NCI-H2171 treated with DMSO at 0.1 percent for 48 hours (cell line): ENCODE measurements around the gene GOLGA6L10.
"Not testable (repeated sequence)": the region's sequence is repeated elsewhere in the genome, so short reads cannot be mapped to it uniquely, and the experiment has no call there.

Source experiments
- DNase-seq: peaks from one replicate; lab custom pipeline; 2025; lab: John Stamatoyannopoulos, UW

GOLGA6L10 gene

DNA sequence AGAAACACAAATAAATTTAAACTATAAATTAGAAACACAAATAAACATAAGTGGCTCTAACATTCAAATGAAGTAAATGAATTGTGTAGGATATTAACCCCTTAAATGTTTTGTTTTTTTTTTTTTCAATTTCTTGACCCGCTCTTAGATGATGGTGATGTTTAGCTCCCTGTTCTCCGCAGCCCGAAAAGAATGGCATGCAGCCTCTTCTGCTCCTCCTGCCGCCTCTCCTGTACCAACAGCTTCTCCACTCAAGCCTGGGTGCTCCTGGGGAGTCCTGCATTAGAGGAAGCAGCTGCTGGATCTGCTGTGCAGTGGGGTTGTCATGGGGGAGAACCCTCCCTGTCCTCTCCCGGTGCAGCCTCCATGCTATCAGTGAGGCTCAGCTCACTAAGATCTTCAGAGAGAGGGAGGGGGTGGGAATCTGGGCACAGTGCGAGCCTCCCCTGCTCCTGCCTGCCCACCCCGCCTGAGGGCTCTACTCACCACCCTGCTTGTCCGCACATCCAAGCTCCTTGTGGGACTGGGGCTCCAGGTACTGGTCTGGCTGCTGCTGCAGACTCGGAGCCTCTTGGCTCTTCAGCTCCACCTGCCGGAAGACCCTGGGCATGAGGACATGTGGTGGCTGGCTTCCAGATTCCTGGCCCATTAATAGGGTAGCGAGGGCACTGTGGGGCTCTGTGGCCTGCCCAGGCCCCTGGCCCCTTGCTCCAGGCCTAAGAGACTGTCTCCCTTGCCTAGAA is 6.5 kb downstream of the GOLGA6L10 start:
- not testable (repeated sequence) for DNase-seq

DNA sequence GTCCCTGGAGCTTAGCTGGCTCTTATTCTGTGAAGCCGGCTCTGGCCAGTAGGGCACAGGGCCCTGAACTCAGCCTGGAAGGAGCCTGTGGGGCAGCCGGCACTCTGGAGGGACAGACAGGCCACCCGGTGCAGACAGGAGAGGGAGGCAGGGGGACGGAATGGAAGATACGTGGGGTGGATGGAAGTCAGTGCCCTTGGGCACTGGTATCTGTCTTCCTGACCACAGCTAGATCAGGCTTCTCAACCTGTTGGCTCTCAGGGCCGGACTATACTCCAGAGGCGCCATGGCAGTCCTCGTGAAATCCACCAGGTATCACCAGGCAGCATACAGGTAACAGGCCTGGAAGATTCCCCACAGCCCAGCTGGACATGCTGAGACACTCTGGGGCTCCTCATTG is 10.7 kb downstream of the GOLGA6L10 start:
- not testable (repeated sequence) for DNase-seq

- DNase-seq = not testable (repeated sequence)
Measured at GRCh38 chr15:82338053-82338452, 11.2 kb downstream of the GOLGA6L10 start.

- not testable (repeated sequence) for DNase-seq
Measured at GRCh38 chr15:82337051-82337450, 12.2 kb downstream of the GOLGA6L10 start.

DNA sequence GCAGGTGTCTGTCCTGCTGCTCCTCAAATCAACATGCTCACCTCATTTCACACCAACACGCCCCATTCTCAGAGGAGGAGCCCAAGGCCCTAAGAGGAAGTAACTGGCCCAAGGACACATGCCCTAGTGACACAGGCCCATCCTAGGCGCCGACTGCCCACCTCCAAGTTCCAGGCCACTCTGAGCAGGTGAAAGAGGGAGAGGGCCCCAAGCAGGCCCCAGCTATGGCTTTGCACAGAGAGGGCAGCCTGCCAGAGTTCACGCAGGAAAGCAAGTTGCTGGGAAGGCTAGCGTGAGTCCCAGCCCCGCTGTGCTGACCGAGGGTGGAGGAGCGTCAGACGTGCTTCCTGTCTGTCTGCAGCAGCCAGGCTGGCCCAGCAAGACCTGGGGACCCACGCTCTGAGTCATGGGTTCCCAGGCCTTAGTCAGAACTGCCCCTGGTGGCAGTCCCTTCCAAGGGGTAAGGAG is 13.1 kb downstream of the GOLGA6L10 start:
- DNase-seq = not testable (repeated sequence)

DNA sequence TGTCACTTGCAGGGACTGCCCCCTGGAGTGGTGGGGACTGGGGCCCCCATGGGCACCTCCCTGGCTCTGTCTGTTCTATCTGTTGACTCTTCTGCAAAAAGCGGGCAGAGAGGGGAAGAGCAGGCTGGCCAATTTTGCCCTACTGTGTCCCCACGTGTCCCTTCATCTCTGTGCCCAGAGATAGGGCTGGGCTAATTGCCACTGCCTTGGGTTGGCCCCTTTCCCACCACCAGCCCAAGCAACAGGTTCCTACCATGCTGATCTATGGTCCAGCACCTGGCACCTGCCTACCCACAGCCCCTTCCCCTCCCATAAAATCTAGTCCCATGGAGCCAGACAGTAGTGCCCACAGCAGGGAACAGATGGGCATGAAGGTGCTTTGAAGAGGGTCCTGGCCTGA is 14.3 kb downstream of the GOLGA6L10 start:
- not testable (repeated sequence) for DNase-seq

DNA sequence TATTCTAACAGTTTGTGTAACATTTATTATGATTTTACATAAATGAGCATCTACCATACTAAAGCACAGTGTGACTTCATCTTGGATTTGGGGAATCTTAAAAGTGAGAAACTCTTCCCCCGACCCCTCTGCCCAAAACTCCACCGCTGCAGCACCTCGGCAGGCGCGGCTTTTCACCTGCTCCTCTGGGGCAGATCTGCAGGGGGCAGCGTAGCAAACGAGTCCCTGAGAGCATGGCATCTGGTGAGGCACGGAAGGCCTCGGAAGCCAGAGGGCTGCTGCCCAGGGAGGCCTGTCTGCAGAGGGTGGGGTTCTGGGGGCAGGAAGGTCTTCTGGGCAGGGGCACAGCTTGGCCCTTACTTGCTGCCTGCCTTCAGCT is 14.7 kb downstream of the GOLGA6L10 start:
- not testable (repeated sequence) for DNase-seq

- DNase-seq = not testable (repeated sequence)
Measured at GRCh38 chr15:82333603-82334553, 15.4 kb downstream of the GOLGA6L10 start.

DNA sequence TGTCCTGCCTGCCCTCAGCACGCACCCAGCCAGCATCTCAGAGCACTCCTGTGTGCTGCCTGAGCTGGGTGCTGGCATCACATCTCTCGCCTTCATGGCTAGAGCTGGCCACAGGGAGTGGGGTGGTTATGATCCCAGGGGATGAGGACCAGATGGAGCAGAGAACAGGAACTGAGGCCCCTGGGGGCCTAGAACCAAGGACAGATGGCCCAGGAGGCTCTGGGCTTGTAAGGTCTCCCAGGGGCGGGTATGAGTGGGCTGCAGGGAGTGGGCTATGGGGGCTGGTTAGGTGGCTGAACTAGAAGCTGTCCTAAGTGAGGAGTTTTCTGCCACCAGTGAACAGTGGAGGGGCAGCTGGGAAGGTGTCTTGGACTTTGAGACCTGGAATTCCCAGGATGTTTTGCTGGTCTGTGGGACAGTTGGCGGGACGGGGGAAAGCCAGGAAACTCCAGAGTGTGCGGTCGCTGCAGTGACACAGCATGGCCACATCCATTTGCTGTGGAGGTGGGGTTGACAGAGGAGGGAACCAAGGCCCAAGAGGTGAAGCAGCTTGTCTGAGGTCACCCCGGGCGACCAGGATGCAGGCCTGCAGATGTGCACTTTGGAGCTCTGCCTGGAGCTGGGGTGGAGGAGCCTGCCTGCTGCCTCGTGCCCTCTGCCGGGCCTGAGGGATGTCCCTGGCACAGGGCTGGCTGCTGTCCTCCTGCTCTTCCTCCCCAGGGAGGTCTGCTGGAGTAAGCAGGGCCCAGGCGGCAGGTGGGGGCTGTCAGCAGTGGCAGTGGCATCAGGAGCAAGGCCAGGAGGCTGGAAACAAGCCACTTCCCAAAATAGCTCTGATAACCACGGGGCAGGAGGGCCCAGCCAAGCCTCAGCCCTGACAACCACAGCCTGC is 16.3 kb downstream of the GOLGA6L10 start:
- not testable (repeated sequence) for DNase-seq

DNA sequence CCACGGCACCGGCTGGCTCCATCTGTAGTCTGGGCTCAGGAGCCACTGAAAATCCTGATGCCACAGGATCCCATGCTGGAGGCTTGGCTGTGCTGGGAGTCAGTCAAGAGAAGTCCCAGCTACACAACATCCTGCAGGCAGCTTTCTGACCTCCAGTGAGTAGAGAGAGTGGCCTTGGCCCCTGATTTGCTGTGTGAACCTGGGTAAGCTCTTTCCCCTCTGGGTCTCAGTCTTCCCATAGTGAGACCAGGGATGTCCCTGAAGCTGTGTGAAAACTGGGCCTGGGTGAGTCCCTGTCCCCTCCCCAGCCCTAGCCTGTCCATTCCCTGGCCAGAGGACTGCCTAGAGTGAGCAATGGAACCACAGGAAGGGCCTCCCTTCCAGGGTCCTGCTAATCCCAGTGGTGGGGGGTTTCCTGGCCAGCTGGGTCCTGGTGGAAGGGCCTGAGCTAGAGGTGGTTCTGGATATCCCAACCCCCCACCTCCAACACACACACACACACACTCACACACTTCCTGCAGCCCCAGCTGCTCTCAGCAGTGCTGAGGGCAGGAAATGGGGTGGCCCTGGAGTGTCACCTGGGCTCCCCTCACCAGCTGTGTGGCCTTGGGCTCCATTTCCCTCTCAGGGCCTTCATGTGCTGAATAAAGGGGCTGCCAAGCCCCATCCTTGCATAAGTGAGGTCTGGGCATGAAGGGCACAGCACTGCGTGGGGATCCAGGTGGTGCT is 17.5 kb downstream of the GOLGA6L10 start:
- not testable (repeated sequence) for DNase-seq

- not testable (repeated sequence) for DNase-seq
Measured at GRCh38 chr15:82330921-82331320, 18.4 kb downstream of the GOLGA6L10 start.

- DNase-seq = not testable (repeated sequence)
Measured at GRCh38 chr15:82329039-82329438, 20.2 kb downstream of the GOLGA6L10 start.

DNA sequence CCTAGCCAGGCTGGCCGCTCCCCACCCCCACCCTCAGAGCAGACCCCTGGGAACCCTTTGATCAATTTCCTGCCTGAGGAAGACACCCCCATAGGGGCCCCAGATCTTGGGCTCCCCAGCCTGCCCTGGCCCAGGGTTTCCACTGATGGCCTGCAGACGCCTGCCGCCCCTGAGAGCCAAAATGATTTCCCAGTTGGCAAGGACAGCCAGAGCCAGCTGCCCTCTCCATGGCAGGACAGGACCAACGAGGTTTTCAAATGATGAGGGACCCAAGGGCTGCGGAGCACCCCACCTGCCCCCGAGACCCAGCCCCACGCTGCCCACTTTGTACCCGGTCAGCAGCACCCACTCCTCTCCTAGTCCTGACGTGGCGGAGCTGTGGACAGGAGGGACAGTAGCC is 21.9 kb downstream of the GOLGA6L10 start:
- DNase-seq = not testable (repeated sequence)

- DNase-seq = not testable (repeated sequence)
Measured at GRCh38 chr15:82326896-82327295, 22.4 kb downstream of the GOLGA6L10 start.

- DNase-seq = not testable (repeated sequence)
Measured at GRCh38 chr15:82325646-82326045, 23.6 kb downstream of the GOLGA6L10 start.

DNA sequence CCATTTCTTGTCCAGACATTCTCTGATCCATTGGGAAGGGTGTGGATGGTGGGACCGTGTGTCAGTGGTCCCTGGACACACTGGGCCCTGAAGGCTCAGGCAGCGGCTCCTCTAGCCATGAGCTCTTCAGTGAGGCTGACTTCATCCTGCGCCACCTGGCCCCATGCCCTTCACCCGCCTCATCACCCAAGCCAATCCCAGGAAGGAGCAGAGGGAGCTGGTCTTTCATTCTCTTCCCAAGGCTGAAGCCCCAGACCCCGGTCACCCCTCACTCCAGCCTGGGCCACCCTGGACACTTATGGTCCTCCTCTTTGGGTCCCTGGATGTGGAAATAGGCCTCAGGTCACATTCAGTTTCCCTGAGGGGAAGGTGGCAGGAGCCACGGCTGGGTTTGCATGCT is 24.4 kb downstream of the GOLGA6L10 start:
- not testable (repeated sequence) for DNase-seq

- not testable (repeated sequence) for DNase-seq
Measured at GRCh38 chr15:82322488-82322887, 26.8 kb downstream of the GOLGA6L10 start.

- not testable (repeated sequence) for DNase-seq
Measured at GRCh38 chr15:82320861-82321260, 28.4 kb downstream of the GOLGA6L10 start.

DNA sequence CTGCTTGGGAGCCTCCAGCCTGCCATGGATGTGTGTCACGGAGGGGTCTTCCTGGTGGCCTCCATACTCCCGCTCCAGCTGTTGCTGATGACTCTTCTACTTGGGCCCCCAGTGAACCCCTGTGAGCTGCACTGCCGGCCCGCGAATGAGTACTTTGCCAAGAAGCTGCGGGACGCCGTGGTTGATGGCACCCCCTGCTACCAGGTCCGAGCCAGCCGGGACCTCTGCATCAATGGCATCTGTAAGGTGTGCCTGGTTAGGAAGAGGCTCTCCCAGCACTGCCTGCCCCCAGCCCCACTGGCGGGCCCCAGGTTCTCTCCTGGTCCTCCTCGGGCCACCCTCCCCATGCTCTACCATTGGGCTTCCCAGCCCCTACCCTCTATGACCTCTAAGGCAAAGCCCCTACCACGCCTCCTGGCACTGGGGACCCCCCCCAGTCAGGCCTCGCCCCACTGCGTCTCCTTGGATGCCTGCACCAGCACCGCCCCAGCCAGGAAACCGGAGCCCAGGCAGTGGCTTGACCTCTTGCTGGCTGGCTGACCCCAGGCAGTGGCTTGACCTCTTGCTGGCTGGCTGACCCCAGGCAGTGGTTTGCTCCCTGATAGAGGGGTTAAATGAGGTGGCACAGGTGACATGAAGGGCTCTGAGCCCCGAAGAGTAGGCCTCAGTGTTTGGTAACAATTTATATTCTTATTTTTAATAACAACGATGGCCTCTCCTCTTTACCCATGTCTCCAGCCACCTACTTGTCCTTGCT is 29.6 kb downstream of the GOLGA6L10 start:
- not testable (repeated sequence) for DNase-seq

- DNase-seq = not testable (repeated sequence)
Measured at GRCh38 chr15:82318281-82318680, 31.0 kb downstream of the GOLGA6L10 start.
